NCI-H2081 treated with DMSO at 0.1 percent for 48 hours (cell line): ENCODE results near the gene OR7G3.
A peak's percentile ranks its signal among the peaks of the same experiment; 100 is the strongest.

Experiments used
- DNase-seq: peaks from one replicate; lab custom pipeline; 2025; lab: John Stamatoyannopoulos, UW

The OR7G3 gene

GRCh38 chr19:9126900-9127405 is at the start of gene OR7G3:
TSS of gene OR7G3 (minus strand) at chr19:9126950. CDS start at chr19:9126950, 0 bp downstream.
- DNase-seq = no peak

- DNase-seq = no peak
These were observed 48.6 kb upstream of the OR7G3 start for GRCh38 chr19:9175326-9175725.

DNA sequence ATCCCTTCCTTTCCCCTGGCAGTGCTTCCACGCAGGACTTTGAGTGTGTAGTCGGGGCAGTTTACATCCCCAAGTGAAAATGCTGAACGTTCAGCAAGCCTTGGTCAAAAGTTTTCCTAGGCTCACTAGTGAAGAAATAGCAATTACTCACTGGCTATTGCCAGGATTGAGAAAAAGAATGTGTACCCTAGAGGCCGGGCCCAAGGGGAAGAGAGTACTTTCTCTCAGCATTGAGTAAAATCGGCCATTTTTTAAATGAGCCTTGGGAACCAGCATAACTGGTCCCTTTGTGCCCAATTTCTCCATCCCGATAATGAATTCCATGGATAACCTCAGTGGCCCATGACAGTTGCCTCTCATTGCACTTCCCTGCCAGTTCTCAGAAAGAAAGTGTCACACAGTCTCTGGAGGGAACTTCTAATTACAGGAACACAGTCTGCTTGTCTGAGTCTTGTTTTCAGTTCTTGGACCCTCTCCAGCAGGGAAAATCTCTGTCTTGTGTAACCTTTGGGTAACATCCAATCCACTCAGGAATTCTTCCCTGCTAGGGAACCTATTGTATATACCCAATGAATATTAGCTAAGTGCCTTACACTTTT is 44.7 kb upstream of the OR7G3 start:
- DNase-seq = no peak

GRCh38 chr19:9166846-9167245 is 40.1 kb upstream of the OR7G3 start:
- DNase-seq = no peak

DNA sequence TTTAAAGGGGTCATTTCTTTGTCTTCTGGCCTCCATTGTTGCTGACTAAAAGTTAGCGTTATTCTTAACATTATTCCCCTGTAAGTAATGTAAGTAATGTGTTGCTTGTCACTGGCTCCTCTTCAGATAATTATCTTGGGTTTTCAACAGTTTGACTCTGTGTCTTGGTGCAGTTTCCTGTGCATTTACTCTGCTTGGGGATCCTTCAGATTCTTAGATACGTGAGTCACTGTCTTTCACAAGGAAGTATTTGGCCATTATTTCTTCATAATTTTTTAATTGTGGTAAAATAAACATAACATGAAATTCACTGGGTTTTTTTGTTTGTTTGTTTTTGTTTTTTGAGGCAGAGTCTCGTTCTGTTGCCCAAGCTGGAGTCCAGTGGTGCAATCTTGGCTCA is 38.5 kb upstream of the OR7G3 start:
- DNase-seq = no peak

DNA sequence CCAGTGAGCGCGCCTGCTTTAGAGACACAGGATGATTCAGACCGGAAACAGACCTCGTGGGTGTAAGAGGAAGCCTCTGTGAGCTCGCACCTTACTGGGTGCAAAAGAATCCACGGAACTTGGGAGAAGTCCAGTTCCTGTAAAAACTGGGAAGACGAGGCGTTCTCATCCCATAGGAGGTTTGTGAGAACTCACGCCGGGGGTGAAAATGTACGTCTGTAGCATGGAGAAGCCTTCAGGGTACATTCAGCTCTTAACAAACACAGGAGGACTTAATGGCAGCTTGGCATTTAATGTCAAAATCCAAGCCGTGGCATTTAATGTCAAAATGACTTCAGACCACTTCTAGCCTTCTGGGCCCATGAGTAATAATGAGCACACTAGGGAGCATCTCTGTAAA is 34.7 kb upstream of the OR7G3 start:
- no peak for DNase-seq

- DNase-seq = no peak
These were observed 33.1 kb upstream of the OR7G3 start for GRCh38 chr19:9159891-9160290.

- DNase-seq = no peak
These were observed 29.6 kb upstream of the OR7G3 start for GRCh38 chr19:9156304-9156703.

GRCh38 chr19:9155591-9155990 is 28.8 kb upstream of the OR7G3 start:
- DNase-seq = no peak

DNA sequence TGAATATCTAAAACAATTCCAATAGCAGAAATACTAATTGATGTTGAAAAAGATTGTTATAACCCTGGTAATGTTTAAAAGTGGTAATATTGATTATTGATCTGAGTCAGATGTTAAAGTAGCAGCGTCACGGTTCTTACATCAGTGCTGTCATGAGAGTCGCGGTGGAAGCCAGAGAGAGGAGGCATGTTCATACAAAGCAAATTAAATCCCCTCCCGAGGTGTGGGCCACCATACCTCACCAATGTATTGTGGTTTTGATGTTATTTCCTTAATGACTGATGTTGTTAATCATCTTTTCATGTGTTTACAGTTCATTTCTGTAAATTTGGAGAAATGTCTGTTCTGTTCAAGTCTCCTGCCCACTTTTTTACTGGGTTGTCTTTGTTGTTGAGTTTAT is 24.6 kb upstream of the OR7G3 start:
- no peak for DNase-seq

- DNase-seq = no peak
These were observed 23.9 kb upstream of the OR7G3 start for GRCh38 chr19:9150650-9151049.

GRCh38 chr19:9149997-9150396 is 23.2 kb upstream of the OR7G3 start:
- DNase-seq = no peak

DNA sequence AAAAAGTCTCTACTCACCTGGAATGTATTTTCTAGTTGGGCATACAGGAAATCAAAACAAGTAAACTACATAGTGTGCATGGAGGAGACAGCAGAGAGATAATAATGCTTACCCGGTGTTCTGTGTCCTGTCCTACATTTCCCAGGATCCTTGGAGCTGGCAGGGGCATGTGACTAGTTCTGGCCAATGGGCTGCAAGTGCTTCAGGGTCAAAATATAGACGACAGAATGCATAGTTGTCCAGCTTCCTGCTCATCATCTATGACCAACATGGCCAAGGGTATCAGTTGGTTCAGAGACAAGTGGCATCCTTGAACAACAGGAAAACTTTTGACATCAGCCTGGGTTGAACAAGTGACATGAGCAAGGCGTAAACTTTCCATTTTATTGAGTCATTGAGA is 21.9 kb upstream of the OR7G3 start:
- no peak for DNase-seq

DNA sequence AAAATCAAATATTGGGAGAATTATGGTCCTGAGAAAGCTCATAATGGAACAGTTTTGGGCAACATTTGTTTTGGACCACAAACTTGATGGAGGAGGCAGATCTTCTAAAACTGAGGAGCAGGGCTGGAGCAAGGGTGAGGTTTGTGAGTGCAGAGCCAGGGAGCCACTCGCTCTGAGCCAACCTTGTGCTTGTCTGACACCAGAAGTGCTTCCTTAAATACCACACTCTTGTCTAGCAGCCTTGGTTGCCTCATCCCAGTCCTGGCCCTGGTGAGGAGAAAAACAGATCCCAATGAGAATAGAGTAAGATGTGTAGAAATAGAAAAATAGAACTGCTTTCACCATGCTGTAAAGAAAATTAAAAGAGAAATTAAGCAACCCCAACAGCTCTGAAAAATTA is 20.1 kb upstream of the OR7G3 start:
- DNase-seq = no peak

DNA sequence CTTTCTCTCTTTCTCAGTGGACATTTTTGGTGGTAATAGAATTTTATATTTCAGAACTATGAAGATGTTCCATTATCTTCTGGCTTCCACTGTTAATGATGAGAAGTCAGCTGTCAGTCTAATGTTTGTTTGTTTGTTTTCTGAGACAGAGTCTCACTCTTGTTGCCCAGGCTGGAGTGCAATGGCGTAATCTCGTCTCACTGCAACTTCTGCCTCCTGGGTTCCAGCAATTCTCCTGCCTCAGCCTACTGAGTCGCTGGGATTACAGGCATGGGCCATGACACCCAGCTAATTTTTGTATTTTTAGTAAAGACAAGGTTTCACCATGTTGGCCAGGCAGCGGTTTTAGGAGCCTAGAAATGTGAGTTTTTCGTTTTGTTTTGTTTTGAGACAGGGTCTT is 18.2 kb upstream of the OR7G3 start:
- no peak for DNase-seq

- DNase-seq = peak; percentile 45
These were observed 13.6 kb upstream of the OR7G3 start, which contains the start of gene ZNF317 for GRCh38 chr19:9140159-9140874. TSS of gene ZNF317 (plus strand) at chr19:9140397. CDS start at chr19:9156017, 15,620 bp downstream.

GRCh38 chr19:9139609-9140158 is 12.9 kb upstream of the OR7G3 start:
- DNase-seq = no peak

GRCh38 chr19:9132422-9132821 is 5.7 kb upstream of the OR7G3 start:
- no peak for DNase-seq

- DNase-seq = no peak
These were observed 4.2 kb upstream of the OR7G3 start for GRCh38 chr19:9130965-9131364.

GRCh38 chr19:9128171-9128570 is 1.4 kb upstream of the OR7G3 start:
- no peak for DNase-seq

DNA sequence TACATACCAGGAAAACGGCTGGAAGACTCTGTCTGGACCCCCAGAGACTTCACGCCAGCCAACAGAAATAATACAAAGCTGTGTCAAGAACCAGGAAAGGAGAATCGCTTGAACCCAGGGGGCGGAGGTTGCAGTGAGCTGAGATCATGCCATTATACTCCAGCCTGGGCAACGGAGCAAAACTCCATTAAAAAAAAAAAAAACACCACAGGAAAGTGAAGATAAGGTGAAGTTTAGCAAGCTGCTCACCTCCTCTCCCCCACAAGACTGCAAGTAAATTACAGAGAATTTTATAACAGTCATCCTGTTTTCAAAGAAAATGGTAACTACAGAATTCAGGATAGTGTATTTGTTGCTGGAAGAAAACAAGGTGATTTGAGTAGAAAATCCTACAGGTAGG is 10.2 kb downstream of the OR7G3 start:
- no peak for DNase-seq

DNA sequence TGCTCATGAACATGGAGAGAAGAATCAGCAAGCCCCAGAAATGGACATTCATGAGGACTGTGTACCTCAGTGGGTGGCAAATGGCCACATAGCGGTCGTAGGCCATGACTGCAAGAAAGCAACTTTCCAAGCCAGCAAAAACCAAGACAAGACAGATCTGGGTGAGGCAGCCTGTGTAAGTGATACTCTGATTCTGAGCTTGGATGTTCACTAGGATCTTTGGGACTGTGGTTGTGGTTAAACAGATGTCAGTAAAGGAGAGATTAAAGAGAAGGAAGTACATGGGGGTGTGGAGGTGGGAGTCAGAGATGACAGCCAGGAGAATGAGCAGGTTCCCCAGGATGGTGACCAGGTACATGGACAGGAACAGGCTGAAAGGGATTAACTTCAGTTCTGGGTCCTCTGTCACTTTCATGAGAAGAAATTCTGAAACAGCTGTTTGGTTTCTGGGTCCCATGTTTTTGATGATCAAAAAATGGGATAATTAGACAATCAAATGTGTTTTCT is 11.4 kb downstream of the OR7G3 start, which contains the start of gene OR7G1:
TSS of gene OR7G1 (minus strand) at position 457 of the 507 bp plus-strand sequence. CDS start at position 457, 0 bp downstream.
- no peak for DNase-seq

GRCh38 chr19:9109959-9110358 is 16.8 kb downstream of the OR7G3 start:
- no peak for DNase-seq
